Liver (tissue), 9 donors: ENCODE data around the gene BOC. TPM values are rescaled to one million over a fixed set of nuclear protein-coding genes. Genes with fewer than 3 reads are reported as not detected.

Experiments used
- DNase-seq: peaks from one replicate; pipeline ENCODE4 v3.0.0-alpha.2; 2017; ENCODE audit warnings: low spot score
- H3K27ac ChIP-seq, 2 donors: one replicate each; pipeline ENCODE4 v1.7.0; 2013; ENCODE audit warnings: inconsistent platforms in 2 of 2, low read length in 2 of 2, control low read depth in 1 of 2, low read depth in 1 of 2, mild to moderate bottlenecking in 1 of 2
- H3K27me3 ChIP-seq, 4 donors: one replicate each; pipeline versions ENCODE4 v1.6.1 to v1.7.0; 2013; ENCODE audit warnings: low read length in 3 of 4, inconsistent platforms in 1 of 4, mild to moderate bottlenecking in 1 of 4, moderate library complexity in 1 of 4; ENCODE audit not compliant: control insufficient read depth in 4 of 4, insufficient read depth in 4 of 4
- H3K36me3 ChIP-seq, 4 donors: one replicate each; pipeline versions ENCODE4 v1.6.1 to v1.7.0; 2013; ENCODE audit warnings: low read length in 3 of 4, mild to moderate bottlenecking in 3 of 4, low read depth in 1 of 4, moderate library complexity in 1 of 4; ENCODE audit not compliant: control insufficient read depth in 4 of 4, insufficient read depth in 3 of 4
- H3K4me1 ChIP-seq, 4 donors: one replicate each; pipeline versions ENCODE4 v1.6.1 to v1.7.0; 2013; ENCODE audit warnings: low read length in 3 of 4, mild to moderate bottlenecking in 3 of 4, moderate library complexity in 1 of 4; ENCODE audit not compliant: control insufficient read depth in 4 of 4, insufficient read depth in 4 of 4
- H3K4me3 ChIP-seq, 3 donors: one replicate each; pipeline versions ENCODE4 v1.6.1 to v1.7.0; 2013; ENCODE audit warnings: low read length in 3 of 3, control low read depth in 1 of 3, low read depth in 1 of 3, mild to moderate bottlenecking in 1 of 3
- H3K9ac ChIP-seq, 2 donors: one replicate each; pipeline ENCODE4 v1.7.0; 2013; ENCODE audit warnings: low read length in 2 of 2, mild to moderate bottlenecking in 2 of 2, moderate library complexity in 2 of 2, control low read depth in 1 of 2, low read depth in 1 of 2
- H3K9me3 ChIP-seq, 4 donors: one replicate each; pipeline versions ENCODE4 v1.6.1 to v1.7.0; 2013; ENCODE audit warnings: low read length in 3 of 4; ENCODE audit not compliant: control insufficient read depth in 4 of 4
- ATF3 ChIP-seq: IDR thresholded peaks from 2 replicates; pipeline ENCODE4 v1.6.1; 2016; ENCODE audit warnings: antibody characterized with exemption
- CTCF ChIP-seq: fragments of 150-350 bp; IDR thresholded peaks from 2 replicates; pipeline ENCODE4 v1.5.1; 2017; ENCODE audit warnings: improper control_type of control experiment, low read depth, low read length; ENCODE audit not compliant: missing input control
- EGR1 ChIP-seq, 2 donors: IDR thresholded peaks; 2 replicates each; pipeline ENCODE4 v1.6.1; 2016 to 2018; ENCODE audit warnings: antibody characterized with exemption in 2 of 2, low read depth in 2 of 2
- FOXA1 ChIP-seq: IDR thresholded peaks from 2 replicates; pipeline ENCODE4 v1.6.1; 2016; ENCODE audit warnings: antibody characterized with exemption
- FOXA2 ChIP-seq: IDR thresholded peaks from 2 replicates; pipeline ENCODE4 v1.6.1; 2016; ENCODE audit warnings: antibody characterized with exemption
- GABPA ChIP-seq, 2 donors: IDR thresholded peaks in 1 of 2; conservative IDR thresholded peaks in 1 of 2; 2 replicates each; pipeline ENCODE4 v1.6.1; 2016; ENCODE audit warnings: antibody characterized with exemption in 2 of 2, mild to moderate bottlenecking in 1 of 2, moderate library complexity in 1 of 2
- HNF4A ChIP-seq, 2 donors: conservative IDR thresholded peaks; 2 replicates each; pipeline ENCODE4 v1.6.1; 2016; ENCODE audit warnings: antibody characterized with exemption in 2 of 2, mild to moderate bottlenecking in 2 of 2
- HNF4G ChIP-seq: IDR thresholded peaks from 2 replicates; pipeline ENCODE4 v1.6.1; 2016; ENCODE audit warnings: antibody characterized with exemption
- JUND ChIP-seq, 2 donors: IDR thresholded peaks; 2 replicates each; pipeline ENCODE4 v1.6.1; 2016; ENCODE audit warnings: antibody characterized with exemption in 2 of 2
- MAX ChIP-seq: IDR thresholded peaks from 2 replicates; pipeline ENCODE4 v1.6.1; 2016; ENCODE audit warnings: antibody characterized with exemption
- NR2F2 ChIP-seq: IDR thresholded peaks from 2 replicates; pipeline ENCODE4 v1.6.1; 2016; ENCODE audit warnings: antibody characterized with exemption
- RAD21 ChIP-seq, 2 donors: IDR thresholded peaks; 2 replicates each; pipeline ENCODE4 v1.6.1; 2016; ENCODE audit warnings: antibody characterized with exemption in 2 of 2, mild to moderate bottlenecking in 2 of 2
- REST ChIP-seq: IDR thresholded peaks from 2 replicates; pipeline ENCODE4 v1.6.1; 2016; ENCODE audit warnings: antibody characterized with exemption, mild to moderate bottlenecking
- RXRA ChIP-seq, 2 donors: IDR thresholded peaks; 2 replicates each; pipeline ENCODE4 v1.6.1; 2017 to 2018; ENCODE audit warnings: antibody characterized with exemption in 2 of 2, mild to moderate bottlenecking in 1 of 2
- SP1 ChIP-seq: IDR thresholded peaks from 2 replicates; pipeline ENCODE4 v1.6.1; 2018; ENCODE audit warnings: antibody characterized with exemption, mild to moderate bottlenecking
- TAF1 ChIP-seq: conservative IDR thresholded peaks from 2 replicates; pipeline ENCODE4 v1.6.1; 2016; ENCODE audit warnings: antibody characterized with exemption, mild to moderate bottlenecking
- YY1 ChIP-seq: IDR thresholded peaks from 2 replicates; pipeline ENCODE4 v1.6.1; 2016; ENCODE audit warnings: antibody characterized with exemption, mild to moderate bottlenecking
- ZBTB33 ChIP-seq: IDR thresholded peaks from 2 replicates; pipeline ENCODE4 v1.6.1; 2016; ENCODE audit warnings: antibody characterized with exemption
- WGBS: extraction: QIAGEN DNeasy Blood & Tissue Kit; methylation state at CpG from one replicate; pipeline ENCODE4 v1.1.7; 2013; 5-methylcytosine and 5-hydroxymethylcytosine counted together
- polyA plus RNA-seq, 2 donors: library from polyadenylated mRNA; stranded (reverse) in 1 of 2; unstranded in 1 of 2; fragments of 200-250 nt in 1 of 2; fragments of >200 nt in 1 of 2; fragmentation: Nextera tagmentation in 1 of 2; extraction: Ambion mirVana in 1 of 2; gene quantifications; one replicate each; pipeline versions ENCODE4 v1.2.1 to v1.2.3, GENCODE V29; 2013 to 2015
- total RNA-seq, 2 donors: library from RNA; depleted of rRNA; stranded (reverse); fragments of >200 nt; gene quantifications; one replicate each; pipeline ENCODE4 v1.2.3, GENCODE V29; 2014
- donor health status: healthy.
- donor health status: healthy.
- donor health status: healthy.
- donor health status: healthy.
- donor health status: healthy.

Gene BOC
- total and polyA plus RNA-seq, 4 donors: 0.31 to 1.5 (median 0.65) TPM; not detected in 1

- H3K4me1 ChIP-seq: no peaks in the 10 kb centered on the region
- 57% methylated on average over 7 of the region's 7 CpGs for WGBS
- no peak for DNase-seq
- no peak overlapping the region for H3K9ac ChIP-seq
- H3K4me3 ChIP-seq: no peak overlapping the region
- H3K27me3 ChIP-seq: peaks cover 0 to 2% (median 0%) of the 10 kb centered on the region in 4 donors
- TF ChIP-seq RAD21 (IDR thresholded peaks at IDR 0.05): no peak
- no peak for TF ChIP-seq NR2F2
- no peak for TF ChIP-seq ZBTB33
- TF ChIP-seq HNF4G: no peak
- no peak for TF ChIP-seq MAX
- TF ChIP-seq CTCF: no peak
- no peak for TF ChIP-seq TAF1
- no peak for TF ChIP-seq FOXA2
- TF ChIP-seq ATF3: no peak
- no peak for TF ChIP-seq GABPA (IDR thresholded peaks at IDR 0.05 in 1 of 2, conservative IDR thresholded peaks at IDR 0.05 in 1 of 2)
- no peak for TF ChIP-seq SP1
- TF ChIP-seq RXRA (IDR thresholded peaks at IDR 0.05): no peak
- no peak for TF ChIP-seq EGR1 (IDR thresholded peaks at IDR 0.05; ENCODE audit: low read depth in 2 of 2)
- TF ChIP-seq YY1: no peak
- TF ChIP-seq FOXA1: no peak
- no peak for TF ChIP-seq JUND (IDR thresholded peaks at IDR 0.05)
- TF ChIP-seq HNF4A (conservative IDR thresholded peaks at IDR 0.05): no peak
- TF ChIP-seq REST: no peak
- H3K9me3 ChIP-seq: no peaks in the 10 kb centered on the region
- no peak overlapping the region for H3K27ac ChIP-seq
- H3K36me3 ChIP-seq: no peaks in the 10 kb centered on the region
Measured at GRCh38 chr3:113242096-113242581, 30.8 kb downstream of the BOC start.
